GM18526 (cell line): Measurements from ENCODE around the gene ASB1.

ENCODE experiments used
- POLR2A ChIP-seq: IDR thresholded peaks from 3 replicates; pipeline ENCODE4 v1.6.1; 2011; ENCODE audit not compliant: insufficient read length; ENCODE audit errors: extremely low read depth

ASB1 gene, protein sequence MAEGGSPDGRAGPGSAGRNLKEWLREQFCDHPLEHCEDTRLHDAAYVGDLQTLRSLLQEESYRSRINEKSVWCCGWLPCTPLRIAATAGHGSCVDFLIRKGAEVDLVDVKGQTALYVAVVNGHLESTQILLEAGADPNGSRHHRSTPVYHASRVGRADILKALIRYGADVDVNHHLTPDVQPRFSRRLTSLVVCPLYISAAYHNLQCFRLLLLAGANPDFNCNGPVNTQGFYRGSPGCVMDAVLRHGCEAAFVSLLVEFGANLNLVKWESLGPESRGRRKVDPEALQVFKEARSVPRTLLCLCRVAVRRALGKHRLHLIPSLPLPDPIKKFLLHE

DNA sequence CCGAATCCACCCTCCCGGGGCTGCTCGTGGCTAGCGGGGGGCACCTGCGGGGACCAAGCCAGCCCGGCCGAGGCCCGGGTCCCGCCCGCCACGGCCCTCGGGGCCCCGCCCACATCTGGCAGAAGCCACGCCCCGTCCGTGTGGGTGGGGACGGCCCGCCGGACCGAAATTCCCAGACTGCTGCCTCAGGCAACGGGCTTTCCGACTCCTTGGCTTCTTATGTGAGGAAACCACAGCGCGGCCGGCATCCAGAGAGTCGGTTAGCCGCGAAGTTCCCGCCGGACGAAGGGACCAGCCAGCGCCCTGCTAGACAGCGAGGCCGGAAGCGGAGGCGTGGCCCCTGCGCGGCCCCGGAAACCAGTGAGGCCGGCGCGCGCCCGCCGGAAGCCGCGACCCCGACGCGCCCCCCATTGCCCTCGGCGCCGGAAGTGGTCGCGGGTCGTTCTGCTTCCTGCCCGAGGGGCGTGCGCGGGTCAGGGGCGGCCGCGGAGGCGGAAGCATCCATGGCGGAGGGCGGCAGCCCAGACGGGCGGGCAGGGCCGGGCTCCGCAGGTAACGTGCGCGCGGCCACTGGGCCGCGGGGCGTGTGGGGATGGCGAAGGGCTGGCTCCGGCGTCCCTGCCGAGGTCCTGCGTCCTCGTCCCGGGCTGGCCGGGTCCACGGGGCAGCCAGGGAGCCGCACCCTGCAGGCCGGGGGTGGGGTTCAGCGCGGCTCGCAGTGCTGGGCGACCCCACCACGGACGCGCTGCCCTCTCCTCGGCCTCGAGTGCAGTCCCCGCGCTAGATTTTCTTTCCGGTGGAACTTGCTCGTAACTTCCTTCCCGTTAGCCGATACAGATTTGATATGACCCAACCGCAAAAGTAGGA lies at the start of gene ASB1:
Gene ASB1, plus strand, starts transcription at position 360 of the 867 bp plus-strand sequence. Its CDS starts 144 bp downstream, at position 504.
- TF ChIP-seq POLR2A = peak; percentile 89

- TF ChIP-seq POLR2A = no peak
Measured at GRCh38 chr2:238378230-238379095, 48.3 kb upstream of the ASB1 start.

DNA sequence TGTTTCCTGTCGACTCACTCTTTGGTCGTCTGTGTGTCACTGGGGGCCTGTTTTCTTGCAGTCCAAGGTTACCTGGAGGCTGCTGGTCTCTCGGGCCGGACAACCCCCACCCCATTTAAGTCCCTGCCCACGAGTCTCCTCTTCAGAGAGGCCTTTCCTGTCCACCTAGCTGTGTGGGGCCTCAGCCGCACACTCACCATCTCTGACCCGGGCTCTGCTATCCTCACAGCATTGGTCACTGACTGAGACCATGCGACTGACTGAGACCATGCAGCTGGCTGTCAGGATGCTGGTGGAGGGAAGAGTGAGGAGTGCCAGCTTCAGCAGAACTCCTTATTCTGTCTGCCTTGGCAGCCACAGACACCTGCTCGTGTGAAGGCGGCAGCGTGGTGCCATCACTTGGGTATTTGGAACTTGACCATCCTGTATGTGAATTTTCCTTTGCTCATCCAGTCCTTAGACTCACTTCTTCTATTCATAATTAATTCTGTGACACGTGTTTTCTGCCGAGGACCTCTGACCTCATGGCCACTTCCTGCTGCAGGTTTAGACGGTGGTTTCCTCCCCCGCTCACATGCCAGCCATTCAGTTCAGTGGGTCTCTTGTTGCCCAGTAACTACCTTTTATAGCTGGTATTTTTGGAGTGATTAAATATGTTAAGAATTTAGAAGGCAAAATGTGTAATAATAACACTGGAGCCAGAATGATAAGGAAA lies 47.5 kb upstream of the ASB1 start:
- no peak for TF ChIP-seq POLR2A

- no peak for TF ChIP-seq POLR2A
Measured at GRCh38 chr2:238380336-238380735, 46.4 kb upstream of the ASB1 start.

DNA sequence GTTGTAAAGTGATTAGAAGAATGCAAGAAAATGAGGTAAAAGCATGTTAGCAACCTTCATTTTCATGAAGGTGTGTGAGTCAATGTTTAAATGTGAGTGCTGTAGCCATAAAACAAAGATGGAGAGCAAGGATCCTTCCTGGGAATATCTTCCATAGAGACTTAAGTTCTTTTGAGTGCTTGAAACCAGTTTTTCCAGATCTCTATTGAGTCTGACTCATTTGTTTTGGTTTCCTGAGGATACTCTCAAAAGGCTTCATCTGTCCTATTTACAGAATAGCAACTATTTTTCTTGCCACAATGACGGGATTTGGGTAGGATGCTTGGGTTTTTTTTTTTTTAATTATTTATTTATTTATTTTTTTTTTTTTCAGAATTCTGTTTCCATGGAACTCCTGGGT lies 45.9 kb upstream of the ASB1 start:
- no peak for TF ChIP-seq POLR2A

DNA sequence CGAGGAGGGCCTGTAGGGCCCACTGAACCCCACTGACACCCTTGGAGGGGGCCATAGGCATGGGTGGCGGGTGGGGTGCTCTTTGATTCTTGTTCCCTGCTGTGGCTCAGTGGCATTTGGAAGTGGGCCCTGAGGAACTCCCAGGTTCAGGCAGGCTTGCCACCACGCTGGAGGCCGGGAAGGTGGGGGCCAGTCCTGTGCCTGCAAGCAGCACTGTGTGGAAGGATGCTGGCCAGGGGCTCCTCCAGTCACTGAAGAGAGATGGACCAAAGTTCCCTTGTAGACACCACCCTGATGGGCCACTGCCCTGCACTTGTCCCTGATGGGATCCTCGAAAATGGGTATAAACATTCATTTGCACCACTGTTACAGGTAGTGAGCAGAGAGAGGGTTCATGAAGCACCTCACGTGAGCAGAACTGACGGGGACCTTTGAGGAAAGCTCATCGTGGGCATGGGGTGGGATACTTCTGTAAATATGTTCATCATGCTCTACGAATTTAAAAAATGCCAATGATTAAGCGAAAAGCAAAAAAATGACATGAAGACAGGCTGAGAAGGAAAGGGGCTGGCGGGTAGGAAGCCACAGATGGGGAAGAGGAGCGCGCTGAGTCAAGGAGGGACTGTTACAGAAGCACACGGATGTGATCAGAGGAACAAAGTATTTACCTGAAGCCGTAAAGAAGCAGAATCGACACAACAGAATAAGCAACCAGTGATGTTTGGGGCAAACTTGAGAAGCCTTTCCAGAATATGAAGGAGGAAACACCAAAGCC lies 45.2 kb upstream of the ASB1 start:
- TF ChIP-seq POLR2A = no peak

DNA sequence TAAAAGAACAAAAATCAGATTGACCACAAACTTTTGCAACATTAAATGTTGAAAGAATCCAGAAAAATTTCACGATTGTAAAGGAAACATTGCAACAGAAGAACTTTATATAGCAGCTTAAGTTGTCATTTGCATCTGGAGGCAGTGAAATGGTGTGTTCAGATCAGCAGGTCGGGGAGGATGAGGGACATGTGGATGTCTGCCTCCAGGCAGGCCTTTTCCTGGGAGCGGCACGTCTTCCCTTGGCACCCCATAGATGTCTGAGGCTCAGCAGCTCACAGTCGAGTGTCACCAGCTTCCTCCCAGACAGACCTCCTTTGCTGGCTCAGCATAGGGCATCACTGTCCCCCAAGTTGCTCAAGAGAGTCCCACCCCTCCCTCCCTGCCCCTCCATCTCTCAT lies 44.3 kb upstream of the ASB1 start:
- no peak for TF ChIP-seq POLR2A

GRCh38 chr2:238383135-238383534 lies 43.6 kb upstream of the ASB1 start:
- TF ChIP-seq POLR2A = no peak

DNA sequence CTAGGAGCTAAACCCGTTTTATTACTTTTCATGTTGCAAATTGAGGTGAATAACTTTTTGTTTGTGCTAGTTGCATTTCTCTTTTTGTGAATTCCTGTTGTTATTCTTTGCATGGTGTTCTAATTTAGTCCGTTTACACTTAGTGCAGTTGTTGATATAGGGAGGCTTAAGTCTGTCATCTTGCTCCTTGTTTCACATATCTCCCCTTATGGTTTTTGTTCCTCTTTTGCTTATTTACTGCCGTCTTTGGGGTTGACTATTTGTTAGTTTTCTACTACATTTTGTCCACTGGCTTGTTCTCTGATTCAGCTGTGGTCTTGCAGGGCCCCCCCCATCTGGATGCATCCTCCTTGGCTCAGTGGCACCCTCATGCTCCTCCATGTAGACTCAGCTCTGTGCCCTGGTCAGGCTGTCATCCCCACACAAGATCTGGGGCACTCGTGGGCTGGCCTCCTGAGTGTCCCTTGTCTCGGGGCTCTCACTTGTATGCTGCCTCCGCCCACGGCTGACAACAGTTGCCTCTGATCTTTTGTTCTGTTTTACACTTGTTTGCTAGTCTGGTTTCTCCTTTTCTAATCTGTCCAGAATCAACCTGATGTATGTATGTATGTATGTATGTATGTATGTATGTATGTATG lies 42.9 kb upstream of the ASB1 start:
- TF ChIP-seq POLR2A = no peak

GRCh38 chr2:238387332-238387731 lies 39.4 kb upstream of the ASB1 start:
- no peak for TF ChIP-seq POLR2A

DNA sequence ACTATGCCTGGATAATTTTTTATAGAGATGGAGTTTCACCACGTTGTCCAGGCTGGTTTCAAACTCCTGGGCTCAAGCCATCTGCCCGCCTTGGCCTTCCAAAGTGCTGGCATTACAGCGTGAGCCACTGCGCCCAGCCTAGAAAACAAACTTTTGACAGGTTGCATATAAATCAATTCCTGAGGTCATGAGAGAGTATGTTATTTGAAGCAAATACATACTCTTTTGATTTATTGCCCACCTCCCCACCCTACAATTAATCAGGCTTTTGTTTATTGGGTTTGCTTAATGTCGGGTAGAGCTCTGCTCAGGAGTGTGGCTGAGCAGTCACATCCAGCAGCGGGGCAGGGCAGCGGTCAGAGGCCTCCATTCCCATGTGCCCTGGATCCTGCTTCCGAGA lies 37.9 kb upstream of the ASB1 start:
- TF ChIP-seq POLR2A = no peak

- TF ChIP-seq POLR2A = no peak
Measured at GRCh38 chr2:238389988-238390589, 36.6 kb upstream of the ASB1 start.

DNA sequence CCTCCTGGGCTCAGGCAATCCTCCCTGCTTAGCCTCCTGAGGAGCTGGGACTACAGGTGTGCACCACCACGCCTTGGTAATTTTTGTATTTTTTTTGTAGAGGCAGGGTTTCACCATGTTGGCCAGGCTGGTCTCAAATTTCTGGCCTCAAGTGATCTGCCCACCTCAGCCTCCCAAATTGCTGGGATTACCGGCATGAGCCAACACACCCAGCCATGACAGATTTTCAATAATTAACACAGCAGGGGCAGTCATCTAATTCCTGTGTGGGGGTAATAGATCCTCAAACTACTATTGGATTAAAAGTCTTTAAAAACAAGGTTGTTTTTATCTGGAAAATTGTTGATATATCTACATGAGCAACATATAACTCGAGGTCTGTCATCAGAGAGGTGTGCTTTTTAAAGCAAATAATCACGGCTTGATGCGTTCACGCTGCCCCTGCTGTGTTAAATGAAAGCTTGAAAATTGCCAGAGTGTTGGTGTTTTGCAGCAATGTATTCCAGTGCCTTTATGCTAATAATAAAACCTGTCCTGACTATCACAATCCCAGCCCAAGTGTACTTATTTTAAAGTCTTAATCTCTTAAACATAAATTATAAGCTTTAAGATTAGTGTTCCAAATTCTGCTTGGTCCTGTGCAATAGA lies 35.6 kb upstream of the ASB1 start:
- no peak for TF ChIP-seq POLR2A
